ENCODE measurements around the gene BABAM1. TPM values are rescaled to one million over a fixed set of nuclear protein-coding genes. Genes with fewer than 3 reads are reported as not detected.
A peak's percentile ranks its signal among the peaks of the same experiment; 100 is the strongest.

BABAM1 gene
- total and polyA plus RNA-seq, 9 of the 15 experiments (the other 6 are each of a cell fraction or from before 2014, with no cell fraction given), result 14.7 to 160 (median 113) TPM

- peak in 1 of 2 experiments; percentile 8; a peak in 1 of 4 replicates for TF ChIP-seq ZNF639 (CRISPR knock-in tag; conservative IDR thresholded peaks at IDR 0.05 in 1 of 2, IDR thresholded peaks at IDR 0.05 in 1 of 2)
- no peak for TF ChIP-seq POLR2AphosphoS5 (IDR thresholded peaks at IDR 0.05; ENCODE audit: control insufficient read depth, insufficient read depth, low read depth, low read length)
These were observed 20.4 kb upstream of the BABAM1 start (continued) for GRCh38 chr19:17246681-17247425.

- DNase-seq (ENCODE audit: extremely low read depth in 1 of 4, low spot score in 3 of 4), result peak in 3 of 4 experiments; percentile 43 to 83 (median 81)
- ChIA-PET CTCF (ENCODE audit: low intra/inter-chr PET ratio) (no interaction called here), POLR2A (interaction anchor here (0.5 to 1.4 kb wide), 8 partner anchors 11 to 655 kb away, joined by 3 to 6 read pairs (median 3); partner anchors contain the start of gene USE1)
- Histone ChIP-seq H3K27me3 (ENCODE audit: control insufficient read depth in 2 of 2, insufficient read depth in 2 of 2, low read length in 2 of 2) (no peaks in the 10 kb centered on the region), H3K9ac (ENCODE audit: insufficient read depth in 1 of 2, low read depth in 2 of 2, low read length in 2 of 2) (peak overlapping the region; percentile 76 to 88), H3K4me2 (ENCODE audit: insufficient read depth, low read length) (peak overlapping the region; percentile 20; the same call in 1 of the 2 replicates), H3K9me3 (replicated peaks; ENCODE audit: control insufficient read depth, insufficient read depth, low read depth, low read length) (no peaks in the 10 kb centered on the region), H3K4me1 (replicated peaks in 1 of 2; ENCODE audit: control insufficient read depth in 2 of 2, insufficient read depth in 2 of 2, low read length in 2 of 2) (peaks cover 39 to 72% of the 10 kb centered on the region in 2 experiments), H2AFZ (ENCODE audit: low read depth, low read length) (peak overlapping the region; percentile 69), H3K27ac (ENCODE audit: extremely low read depth, low read depth, low read length) (peak overlapping the region; percentile 53), H3K4me3 (no peak overlapping the region), H3K36me3 (ENCODE audit: control insufficient read depth, insufficient read depth, low read length) (no peaks in the 10 kb centered on the region), H4K20me1 (replicated peaks; ENCODE audit: control insufficient read depth, insufficient read depth, low read length) (peaks cover 4% of the 10 kb centered on the region; the same call in 1 of the 2 replicates), H3K9me1 (ENCODE audit: control insufficient read depth, insufficient read depth, low read length) (no peaks in the 10 kb centered on the region), H3K79me2 (ENCODE audit: control insufficient read depth, insufficient read depth, low read length) (peaks cover 23% of the 10 kb centered on the region)
- ATAC-seq, result peak; percentile 15; the same call in 2 of the 3 replicates
- BruUV-seq (replicated peaks), result no TSS peak
- FAIRE-seq, result peak; percentile 61
- 48% methylated on average over 17 of the region's 21 CpGs for WGBS (ENCODE audit: insufficient coverage, low coverage, missing lambda C conversion rate)
- in situ Hi-C loops (cut with MboI), result no loop called here
- intact Hi-C loops (cut with micrococcal nuclease), result loop anchor here (5.0 kb wide), 1 partner anchor 41 kb away; no protein-coding TSS in a partner anchor
- TF ChIP-seq ZNF280A (IDR thresholded peaks at IDR 0.05; ENCODE audit: low read depth, partially characterized antibody) (no peak), ZEB2 (IDR thresholded peaks at IDR 0.05) (peak; percentile 51; the same call in 1 of the 2 replicates), SRSF7 (optimal IDR thresholded peaks at IDR 0.05; ENCODE audit: low read depth, low read length) (no peak), MAX (CRISPR knock-in tag; IDR thresholded peaks at IDR 0.05) (no peak), NCOR1 (IDR thresholded peaks at IDR 0.05) (no peak), TBL1XR1 (IDR thresholded peaks at IDR 0.05; ENCODE audit: low read length in 2 of 2) (no peak), ETS2 (tag; IDR thresholded peaks at IDR 0.05; ENCODE audit: borderline replicate concordance, poor library complexity, severe bottlenecking) (no peak), ZBTB7A (IDR thresholded peaks at IDR 0.05; ENCODE audit: borderline replicate concordance, control insufficient read depth, low read depth, low read length) (peak; percentile 53; the same call in 1 of the 2 replicates), ZNF41 (CRISPR knock-in tag; conservative IDR thresholded peaks at IDR 0.05) (no peak), NBN (IDR thresholded peaks at IDR 0.05; ENCODE audit: low read depth) (no peak), PHB2 (IDR thresholded peaks at IDR 0.05; ENCODE audit: low read depth) (no peak), GTF2F1 (IDR thresholded peaks at IDR 0.05; ENCODE audit: low read depth, low read length) (no peak)
These were observed 19.0 kb upstream of the BABAM1 start for GRCh38 chr19:17248011-17248776.

All from K562 (cell line).